LNCAP (cell line): ENCODE measurements around the gene NHLRC2.

Experiments used
- CTCF ChIP-seq: fragments of 450-650 bp; IDR thresholded peaks from 2 replicates; pipeline ENCODE4 v1.5.1; 2017; ENCODE audit warnings: mild to moderate bottlenecking

NHLRC2 gene

GRCh38 chr10:113899952-113900598 is 45.6 kb downstream of the NHLRC2 start:
- no peak for TF ChIP-seq CTCF

- TF ChIP-seq CTCF = no peak
These were observed 51.3 kb downstream of the NHLRC2 start for GRCh38 chr10:113905756-113906155.

- no peak for TF ChIP-seq CTCF
These were observed 52.7 kb downstream of the NHLRC2 start for GRCh38 chr10:113907166-113907565.

GRCh38 chr10:113908236-113908635 is 53.8 kb downstream of the NHLRC2 start:
- no peak for TF ChIP-seq CTCF

GRCh38 chr10:113911113-113911512 is 56.7 kb downstream of the NHLRC2 start:
- no peak for TF ChIP-seq CTCF

- TF ChIP-seq CTCF = no peak
These were observed 57.4 kb downstream of the NHLRC2 start for GRCh38 chr10:113911839-113912238.

- no peak for TF ChIP-seq CTCF
These were observed 58.1 kb downstream of the NHLRC2 start for GRCh38 chr10:113912582-113912981.

GRCh38 chr10:113914956-113915355 is 60.5 kb downstream of the NHLRC2 start:
- TF ChIP-seq CTCF = no peak
